GM12878 (cell line): ENCODE results near the gene CIB4. TPM values are rescaled to one million over a fixed set of nuclear protein-coding genes. Genes with fewer than 3 reads are reported as not detected.

Experiments
- ATAC-seq: fragments of 200-7000 bp; cut with Tn5 transposase; 3 replicates; pipeline ENCODE4 v1.9.1; 2020; ENCODE audit warnings: mild to moderate bottlenecking, moderate library complexity
- BruUV-seq: library from RNA; stranded (reverse); fragments of 400-500 nt; replicated peaks from 2 replicates; lab custom pipeline; 2021; lab: Mats Ljungman, UMichigan
- CTCF ChIA-PET: fragments of 300-600 bp; sonication (Branson Sonifier 250); formaldehyde crosslinking; extraction: SDS; loops from one replicate; lab custom pipeline; 2021; ENCODE audit warnings: inconsistent platforms; lab: Yijun Ruan, JAX
- POLR2A ChIA-PET: fragments of 350-600 bp; formaldehyde crosslinking; extraction: SDS; loops from one replicate; lab custom pipeline; 2021; ENCODE audit warnings: inconsistent platforms; lab: Charles Lee
- RAD21 ChIA-PET: fragments of 300-600 bp; sonication (Branson Sonifier 250); formaldehyde crosslinking; loops from one replicate; lab custom pipeline; 2023; ENCODE audit warnings: antibody characterized with exemption; ENCODE audit not compliant: unreplicated experiment; lab: Charles Lee
- SMC1A ChIA-PET: fragments of 300-600 bp; sonication (Branson Sonifier 250); formaldehyde crosslinking; loops from one replicate; lab custom pipeline; 2023; ENCODE audit not compliant: unreplicated experiment, uncharacterized antibody; lab: Charles Lee
- DNase-seq: peaks from one replicate; pipeline ENCODE4 v3.0.0-alpha.2; 2011; ENCODE audit warnings: low read depth, low spot score
- FAIRE-seq: peaks from 3 replicates; lab custom pipeline; 2011; peaks lifted over from hg19 to GRCh38; lab: Jason Lieb, UNC
- H2AFZ ChIP-seq: 2 replicates; pipeline ENCODE4 v1.6.0; 2011; ENCODE audit warnings: low read depth, low read length, control low read depth; ENCODE audit not compliant: control insufficient read depth
- H3K27ac ChIP-seq: 2 replicates; pipeline ENCODE4 v1.5.1; 2011; ENCODE audit warnings: control low read depth; ENCODE audit not compliant: control insufficient read depth, insufficient read depth
- H3K27me3 ChIP-seq, 2 experiments: replicated peaks in 1 of 2; 2 replicates each; pipeline versions ENCODE4 v1.6.0 to v1.6.1; 2011; ENCODE audit warnings: low read length in 1 of 2; ENCODE audit not compliant: control insufficient read depth in 2 of 2, insufficient read depth in 2 of 2
- H3K36me3 ChIP-seq, 2 experiments: 2 replicates each; pipeline ENCODE4 v1.5.1; 2011; ENCODE audit warnings: low read length in 1 of 2; ENCODE audit not compliant: control insufficient read depth in 2 of 2, insufficient read depth in 2 of 2
- H3K4me1 ChIP-seq: 2 replicates; pipeline ENCODE4 v1.6.1; 2011; ENCODE audit warnings: mild to moderate bottlenecking, low read length, moderate library complexity, mixed read lengths; ENCODE audit not compliant: control insufficient read depth, insufficient read depth
- H3K4me2 ChIP-seq: 2 replicates; pipeline ENCODE4 v1.6.0; 2011; ENCODE audit warnings: control low read depth; ENCODE audit not compliant: control insufficient read depth, insufficient read depth
- H3K4me3 ChIP-seq: fragments of 200-600 bp; sonication (generic); 2 replicates; pipeline ENCODE4 v1.5.1; 2016
- H3K79me2 ChIP-seq: 2 replicates; pipeline ENCODE4 v1.6.0; 2011; ENCODE audit warnings: low read length; ENCODE audit not compliant: control insufficient read depth, insufficient read depth
- H3K9ac ChIP-seq: 2 replicates; pipeline ENCODE4 v1.8.0; 2011; ENCODE audit warnings: low read length, control low read depth, mixed read lengths; ENCODE audit not compliant: control insufficient read depth, insufficient read depth
- H3K9me3 ChIP-seq: replicated peaks from 3 replicates; pipeline ENCODE4 v1.5.1; 2011; ENCODE audit warnings: mild to moderate bottlenecking, low read length; ENCODE audit not compliant: control insufficient read depth, insufficient read depth
- H4K20me1 ChIP-seq: 2 replicates; pipeline ENCODE4 v1.6.0; 2011; ENCODE audit not compliant: control insufficient read depth, insufficient read depth
- CBFB ChIP-seq: IDR thresholded peaks from 2 replicates; pipeline ENCODE4 v1.6.1; 2016; ENCODE audit warnings: antibody characterized with exemption, low read depth
- CREM ChIP-seq: IDR thresholded peaks from 2 replicates; pipeline ENCODE4 v1.6.1; 2014; ENCODE audit warnings: antibody characterized with exemption, low read depth
- CUX1 ChIP-seq: IDR thresholded peaks from 2 replicates; pipeline ENCODE4 v1.6.1; 2012; ENCODE audit warnings: improper control_type of control experiment, low read depth, low read length; ENCODE audit not compliant: insufficient replicate concordance
- DPF2 ChIP-seq: fragments of 450-650 bp; IDR thresholded peaks from 2 replicates; pipeline ENCODE4 v1.6.1; 2017; ENCODE audit warnings: mild to moderate bottlenecking
- EGR1 ChIP-seq, 2 experiments: IDR thresholded peaks; 1 replicate in 1 of 2; 2 replicates in 1 of 2; pipeline ENCODE4 v1.6.1; 2011 to 2012; ENCODE audit warnings: low read depth in 2 of 2, low read length in 2 of 2, borderline replicate concordance in 1 of 2, mild to moderate bottlenecking in 1 of 2, moderate library complexity in 1 of 2
- ESRRA ChIP-seq: IDR thresholded peaks from 2 replicates; pipeline ENCODE4 v1.6.1; 2012; ENCODE audit warnings: mild to moderate bottlenecking, low read length, improper control_type of control experiment
- EZH2 ChIP-seq: IDR thresholded peaks from 2 replicates; pipeline ENCODE4 v1.6.1; 2012; ENCODE audit warnings: low read depth, mild to moderate bottlenecking, control low read depth, inconsistent platforms, low read length, borderline replicate concordance; ENCODE audit not compliant: control insufficient read depth
- NFYA ChIP-seq: IDR thresholded peaks from 2 replicates; pipeline ENCODE4 v1.6.1; 2011; ENCODE audit warnings: low read depth, mild to moderate bottlenecking, low read length, improper control_type of control experiment, borderline replicate concordance
- PML ChIP-seq: IDR thresholded peaks from 2 replicates; pipeline ENCODE4 v1.6.1; 2012; ENCODE audit warnings: low read length, inconsistent platforms
- SREBF2 ChIP-seq: IDR thresholded peaks from 2 replicates; pipeline ENCODE4 v1.6.1; 2012; ENCODE audit warnings: mild to moderate bottlenecking, low read length
- TARDBP ChIP-seq: IDR thresholded peaks from 2 replicates; pipeline ENCODE4 v1.6.1; 2016; ENCODE audit warnings: borderline replicate concordance
- TCF12 ChIP-seq: IDR thresholded peaks from 2 replicates; pipeline ENCODE4 v1.6.1; 2011; ENCODE audit warnings: low read depth, mild to moderate bottlenecking, low read length
- TCF7 ChIP-seq: IDR thresholded peaks from 2 replicates; pipeline ENCODE4 v1.6.1; 2014; ENCODE audit warnings: antibody characterized with exemption, borderline replicate concordance
- ZNF274 ChIP-seq: IDR thresholded peaks from one replicate; pipeline ENCODE4 v1.8.0; 2011; ENCODE audit not compliant: insufficient read length, insufficient read depth
- WGBS: methylation state at CpG from one replicate; pipeline ENCODE4 v1.1.6; 2016; ENCODE audit warnings: low lambda C conversion rate; ENCODE audit not compliant: insufficient replicate concordance, insufficient coverage; ENCODE audit errors: missing lambda C conversion rate; 5-methylcytosine and 5-hydroxymethylcytosine counted together
- in situ Hi-C: fragments of 300-500 bp; cut with MboI; formaldehyde crosslinking; loops from 9 replicates; pipeline ENCODE4 v1.14.3; 2018; ENCODE audit warnings: mixed read lengths
- intact Hi-C: fragments of 100-400 bp; cut with micrococcal nuclease; formaldehyde crosslinking; loops from one replicate; pipeline ENCODE4 v1.14.2; 2022; ENCODE audit not compliant: unreplicated experiment
- polyA plus RNA-seq, 11 experiments: library from polyadenylated mRNA; depleted of rRNA in 4 of 11; unstranded in 6 of 11; stranded (reverse) in 5 of 11; fragments of >200 nt; fragmentation: Nextera tagmentation in 4 of 11; fragmentation: Illumina TruSeq in 1 of 11; extraction: Ambion mirVana in 4 of 11; extraction: Trizol in 1 of 11; gene quantifications; 1 replicate in 1 of 11; 2 replicates in 10 of 11; pipeline versions ENCODE4 v1.2.1 to v1.2.3, GENCODE V29; 2011 to 2016; ENCODE audit warnings: inconsistent platforms in 2 of 11, missing spikeins in 2 of 11, low read depth in 1 of 11
- total RNA-seq, 4 experiments: library from RNA; depleted of rRNA in 3 of 4; stranded (reverse); fragments of >200 nt in 3 of 4; fragmentation: Illumina TruSeq in 1 of 4; extraction: Trizol in 1 of 4; gene quantifications; 2 replicates each; pipeline versions ENCODE4 v1.2.1 to v1.2.3, GENCODE V29; 2013 to 2021
- TF ChIP-seq, protein P1 (sequence below): fragments of 450-650 bp; IDR thresholded peaks from 2 replicates; pipeline ENCODE4 v1.6.1; 2016; ENCODE audit warnings: mild to moderate bottlenecking
- TF ChIP-seq, protein P2 (sequence below): IDR thresholded peaks from 2 replicates; pipeline ENCODE4 v1.6.1; 2012; ENCODE audit warnings: mild to moderate bottlenecking, low read depth, low read length

Gene CIB4
- total and polyA plus RNA-seq, 10 of the 15 experiments (the other 5 are each of a cell fraction or from before 2014, with no cell fraction given): not detected

GRCh38 chr2:26571316-26571715 lies 69.8 kb downstream of the CIB4 start:
- Histone ChIP-seq H4K20me1 (no peaks in the 10 kb centered on the region), H2AFZ (no peak overlapping the region), H3K27ac (no peak overlapping the region), H3K79me2 (no peaks in the 10 kb centered on the region), H3K36me3 (no peaks in the 10 kb centered on the region), H3K27me3 (peaks cover 1 to 4% of the 10 kb centered on the region in 2 experiments; a peak in 3 of 4 replicates)
- WGBS: 6% methylated on average over 5 of the region's 5 CpGs
- no TSS peak for BruUV-seq
- ChIA-PET POLR2A (no interaction called here), RAD21 (no interaction called here)
- no peak for ATAC-seq
- TF ChIP-seq EZH2 (no peak), TCF7 (no peak), TCF12 (no peak), DPF2 (no peak), CBFB (no peak), TARDBP (no peak), SREBF2 (no peak), ESRRA (no peak), PML (no peak), CUX1 (no peak), CREM (no peak), ZNF274 (no peak), EGR1 (IDR thresholded peaks at IDR 0.05; ENCODE audit: borderline replicate concordance in 1 of 2, low read depth in 2 of 2, low read length in 2 of 2) (no peak), NFYA (no peak)
- TF ChIP-seq, protein P1, sequence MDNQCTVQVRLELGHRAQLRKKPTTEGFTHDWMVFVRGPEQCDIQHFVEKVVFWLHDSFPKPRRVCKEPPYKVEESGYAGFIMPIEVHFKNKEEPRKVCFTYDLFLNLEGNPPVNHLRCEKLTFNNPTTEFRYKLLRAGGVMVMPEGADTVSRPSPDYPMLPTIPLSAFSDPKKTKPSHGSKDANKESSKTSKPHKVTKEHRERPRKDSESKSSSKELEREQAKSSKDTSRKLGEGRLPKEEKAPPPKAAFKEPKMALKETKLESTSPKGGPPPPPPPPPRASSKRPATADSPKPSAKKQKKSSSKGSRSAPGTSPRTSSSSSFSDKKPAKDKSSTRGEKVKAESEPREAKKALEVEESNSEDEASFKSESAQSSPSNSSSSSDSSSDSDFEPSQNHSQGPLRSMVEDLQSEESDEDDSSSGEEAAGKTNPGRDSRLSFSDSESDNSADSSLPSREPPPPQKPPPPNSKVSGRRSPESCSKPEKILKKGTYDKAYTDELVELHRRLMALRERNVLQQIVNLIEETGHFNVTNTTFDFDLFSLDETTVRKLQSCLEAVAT: no peak
- TF ChIP-seq, protein P2, sequence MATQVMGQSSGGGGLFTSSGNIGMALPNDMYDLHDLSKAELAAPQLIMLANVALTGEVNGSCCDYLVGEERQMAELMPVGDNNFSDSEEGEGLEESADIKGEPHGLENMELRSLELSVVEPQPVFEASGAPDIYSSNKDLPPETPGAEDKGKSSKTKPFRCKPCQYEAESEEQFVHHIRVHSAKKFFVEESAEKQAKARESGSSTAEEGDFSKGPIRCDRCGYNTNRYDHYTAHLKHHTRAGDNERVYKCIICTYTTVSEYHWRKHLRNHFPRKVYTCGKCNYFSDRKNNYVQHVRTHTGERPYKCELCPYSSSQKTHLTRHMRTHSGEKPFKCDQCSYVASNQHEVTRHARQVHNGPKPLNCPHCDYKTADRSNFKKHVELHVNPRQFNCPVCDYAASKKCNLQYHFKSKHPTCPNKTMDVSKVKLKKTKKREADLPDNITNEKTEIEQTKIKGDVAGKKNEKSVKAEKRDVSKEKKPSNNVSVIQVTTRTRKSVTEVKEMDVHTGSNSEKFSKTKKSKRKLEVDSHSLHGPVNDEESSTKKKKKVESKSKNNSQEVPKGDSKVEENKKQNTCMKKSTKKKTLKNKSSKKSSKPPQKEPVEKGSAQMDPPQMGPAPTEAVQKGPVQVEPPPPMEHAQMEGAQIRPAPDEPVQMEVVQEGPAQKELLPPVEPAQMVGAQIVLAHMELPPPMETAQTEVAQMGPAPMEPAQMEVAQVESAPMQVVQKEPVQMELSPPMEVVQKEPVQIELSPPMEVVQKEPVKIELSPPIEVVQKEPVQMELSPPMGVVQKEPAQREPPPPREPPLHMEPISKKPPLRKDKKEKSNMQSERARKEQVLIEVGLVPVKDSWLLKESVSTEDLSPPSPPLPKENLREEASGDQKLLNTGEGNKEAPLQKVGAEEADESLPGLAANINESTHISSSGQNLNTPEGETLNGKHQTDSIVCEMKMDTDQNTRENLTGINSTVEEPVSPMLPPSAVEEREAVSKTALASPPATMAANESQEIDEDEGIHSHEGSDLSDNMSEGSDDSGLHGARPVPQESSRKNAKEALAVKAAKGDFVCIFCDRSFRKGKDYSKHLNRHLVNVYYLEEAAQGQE: no peak
- TF ChIP-seq, all 136 proteins: peak for 0
- ChIA-PET SMC1A (no interaction called here), CTCF (no interaction called here)
- in situ Hi-C loops (no loop called here), intact Hi-C loops (no loop called here)
- Histone ChIP-seq H3K9me3 (no peaks in the 10 kb centered on the region), H3K9ac (no peak overlapping the region), H3K4me1 (no peaks in the 10 kb centered on the region), H3K4me2 (no peak overlapping the region), H3K4me3 (no peak overlapping the region)
- FAIRE-seq: no peak
- DNase-seq: no peak
